Measurements from ENCODE around the gene DIO3.
"Not testable (repeated sequence)": the region's sequence is repeated elsewhere in the genome, so short reads cannot be mapped to it uniquely, and the experiment has no call there.

Gene DIO3

DNA sequence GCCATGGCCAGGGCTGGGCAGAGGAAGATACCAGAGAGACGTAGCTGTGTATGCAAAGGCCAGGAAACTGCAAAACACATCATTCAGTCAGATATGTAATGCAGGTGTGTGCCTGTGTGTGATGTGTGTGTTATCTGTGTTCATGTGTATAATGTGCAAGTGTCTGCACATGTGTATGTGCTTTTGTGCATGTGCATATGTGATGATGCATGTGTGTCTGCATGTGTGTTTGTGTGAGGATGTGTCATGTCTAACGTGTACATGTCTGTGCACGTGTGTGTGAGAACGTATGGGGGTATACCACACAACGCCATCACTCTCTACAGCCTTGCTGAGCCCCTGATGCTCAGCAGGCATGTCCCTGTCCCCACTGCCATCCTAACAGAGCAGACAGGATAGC, 9.7 kb downstream of the DIO3 start:
- no peak for TF ChIP-seq ZFP3 (CRISPR knock-in tag; IDR thresholded peaks at IDR 0.05)
- no peak for TF ChIP-seq ZC3H10 (CRISPR knock-in tag; IDR thresholded peaks at IDR 0.05)
- no peak for ATAC-seq

DNA sequence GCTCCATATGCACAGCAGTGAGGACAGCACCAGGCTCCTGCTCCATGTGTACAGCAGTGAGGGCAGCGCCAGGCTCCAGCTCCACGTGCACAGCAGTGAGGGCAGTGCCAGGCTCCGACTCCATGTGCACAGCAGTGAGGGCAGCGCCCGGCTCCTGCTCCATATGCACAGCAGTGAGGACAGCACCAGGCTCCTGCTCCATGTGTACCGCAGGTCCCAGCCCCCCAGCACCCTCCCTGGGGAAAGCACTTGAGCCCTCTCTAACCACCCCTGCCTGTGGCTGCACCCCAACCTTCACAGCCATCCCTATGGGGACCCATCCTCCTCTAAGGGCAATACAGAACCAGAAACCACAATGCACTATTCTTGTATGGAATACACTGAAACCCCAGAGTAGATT, 11.2 kb downstream of the DIO3 start:
- ATAC-seq, result not testable (repeated sequence)

DNA sequence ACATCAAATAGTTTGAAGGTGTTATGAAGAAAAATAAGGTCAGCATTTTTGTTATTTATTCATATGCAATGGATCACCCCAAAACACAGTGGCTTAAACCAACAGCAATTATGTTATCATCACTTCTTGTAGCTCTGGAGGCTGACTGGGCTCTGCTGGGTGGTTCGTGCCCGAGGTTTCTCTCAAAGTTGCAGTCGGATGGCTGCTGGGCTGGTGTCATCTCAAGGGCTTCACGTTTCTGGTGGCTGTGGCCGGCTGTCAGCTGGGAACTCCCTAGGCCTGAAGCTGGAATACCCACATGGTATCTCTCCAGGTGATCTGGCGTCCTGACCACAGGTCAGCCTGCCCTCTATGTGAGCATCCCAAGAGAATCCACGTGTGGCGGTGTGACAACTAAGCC, 12.0 kb downstream of the DIO3 start:
- ATAC-seq, result no peak
- no peak for TF ChIP-seq ZC3H10 (CRISPR knock-in tag; IDR thresholded peaks at IDR 0.05)
- TF ChIP-seq CSDC2 (CRISPR knock-in tag; IDR thresholded peaks at IDR 0.05), result no peak
- TF ChIP-seq RARB (CRISPR knock-in tag; IDR thresholded peaks at IDR 0.05), result no peak
- no peak for TF ChIP-seq TOX (CRISPR knock-in tag; IDR thresholded peaks at IDR 0.05; ENCODE audit: borderline replicate concordance)
- TF ChIP-seq SNAI2 (CRISPR knock-in tag; IDR thresholded peaks at IDR 0.05), result no peak
- no peak for TF ChIP-seq TCF4 (CRISPR knock-in tag; IDR thresholded peaks at IDR 0.05; ENCODE audit: borderline replicate concordance)
- TF ChIP-seq, protein P1, sequence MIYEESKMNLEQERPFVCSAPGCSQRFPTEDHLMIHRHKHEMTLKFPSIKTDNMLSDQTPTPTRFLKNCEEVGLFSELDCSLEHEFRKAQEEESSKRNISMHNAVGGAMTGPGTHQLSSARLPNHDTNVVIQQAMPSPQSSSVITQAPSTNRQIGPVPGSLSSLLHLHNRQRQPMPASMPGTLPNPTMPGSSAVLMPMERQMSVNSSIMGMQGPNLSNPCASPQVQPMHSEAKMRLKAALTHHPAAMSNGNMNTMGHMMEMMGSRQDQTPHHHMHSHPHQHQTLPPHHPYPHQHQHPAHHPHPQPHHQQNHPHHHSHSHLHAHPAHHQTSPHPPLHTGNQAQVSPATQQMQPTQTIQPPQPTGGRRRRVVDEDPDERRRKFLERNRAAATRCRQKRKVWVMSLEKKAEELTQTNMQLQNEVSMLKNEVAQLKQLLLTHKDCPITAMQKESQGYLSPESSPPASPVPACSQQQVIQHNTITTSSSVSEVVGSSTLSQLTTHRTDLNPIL (CRISPR knock-in tag; IDR thresholded peaks at IDR 0.05; ENCODE audit: low read depth), result no peak
- no peak for TF ChIP-seq ZFP30 (CRISPR knock-in tag; IDR thresholded peaks at IDR 0.05)
- TF ChIP-seq, protein P2, sequence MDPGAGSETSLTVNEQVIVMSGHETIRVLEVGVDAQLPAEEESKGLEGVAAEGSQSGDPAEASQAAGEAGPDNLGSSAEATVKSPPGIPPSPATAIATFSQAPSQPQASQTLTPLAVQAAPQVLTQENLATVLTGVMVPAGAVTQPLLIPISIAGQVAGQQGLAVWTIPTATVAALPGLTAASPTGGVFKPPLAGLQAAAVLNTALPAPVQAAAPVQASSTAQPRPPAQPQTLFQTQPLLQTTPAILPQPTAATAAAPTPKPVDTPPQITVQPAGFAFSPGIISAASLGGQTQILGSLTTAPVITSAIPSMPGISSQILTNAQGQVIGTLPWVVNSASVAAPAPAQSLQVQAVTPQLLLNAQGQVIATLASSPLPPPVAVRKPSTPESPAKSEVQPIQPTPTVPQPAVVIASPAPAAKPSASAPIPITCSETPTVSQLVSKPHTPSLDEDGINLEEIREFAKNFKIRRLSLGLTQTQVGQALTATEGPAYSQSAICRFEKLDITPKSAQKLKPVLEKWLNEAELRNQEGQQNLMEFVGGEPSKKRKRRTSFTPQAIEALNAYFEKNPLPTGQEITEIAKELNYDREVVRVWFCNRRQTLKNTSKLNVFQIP (CRISPR knock-in tag; IDR thresholded peaks at IDR 0.05; ENCODE audit: borderline replicate concordance, low read depth), result no peak
- TF ChIP-seq ARNTL (CRISPR knock-in tag; IDR thresholded peaks at IDR 0.05; ENCODE audit: borderline replicate concordance, low read depth), result no peak
- no peak for TF ChIP-seq ZNF565 (CRISPR knock-in tag; conservative IDR thresholded peaks at IDR 0.05; ENCODE audit: low read depth)
- no peak for TF ChIP-seq ZNF70 (CRISPR knock-in tag; IDR thresholded peaks at IDR 0.05)
- no peak for TF ChIP-seq ZNF8 (CRISPR knock-in tag; IDR thresholded peaks at IDR 0.05)
- TF ChIP-seq, protein P3, sequence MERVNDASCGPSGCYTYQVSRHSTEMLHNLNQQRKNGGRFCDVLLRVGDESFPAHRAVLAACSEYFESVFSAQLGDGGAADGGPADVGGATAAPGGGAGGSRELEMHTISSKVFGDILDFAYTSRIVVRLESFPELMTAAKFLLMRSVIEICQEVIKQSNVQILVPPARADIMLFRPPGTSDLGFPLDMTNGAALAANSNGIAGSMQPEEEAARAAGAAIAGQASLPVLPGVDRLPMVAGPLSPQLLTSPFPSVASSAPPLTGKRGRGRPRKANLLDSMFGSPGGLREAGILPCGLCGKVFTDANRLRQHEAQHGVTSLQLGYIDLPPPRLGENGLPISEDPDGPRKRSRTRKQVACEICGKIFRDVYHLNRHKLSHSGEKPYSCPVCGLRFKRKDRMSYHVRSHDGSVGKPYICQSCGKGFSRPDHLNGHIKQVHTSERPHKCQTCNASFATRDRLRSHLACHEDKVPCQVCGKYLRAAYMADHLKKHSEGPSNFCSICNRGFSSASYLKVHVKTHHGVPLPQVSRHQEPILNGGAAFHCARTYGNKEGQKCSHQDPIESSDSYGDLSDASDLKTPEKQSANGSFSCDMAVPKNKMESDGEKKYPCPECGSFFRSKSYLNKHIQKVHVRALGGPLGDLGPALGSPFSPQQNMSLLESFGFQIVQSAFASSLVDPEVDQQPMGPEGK (CRISPR knock-in tag; IDR thresholded peaks at IDR 0.05; ENCODE audit: borderline replicate concordance), result no peak
- no peak for TF ChIP-seq BACH2 (CRISPR knock-in tag; IDR thresholded peaks at IDR 0.05; ENCODE audit: borderline replicate concordance)

DNA sequence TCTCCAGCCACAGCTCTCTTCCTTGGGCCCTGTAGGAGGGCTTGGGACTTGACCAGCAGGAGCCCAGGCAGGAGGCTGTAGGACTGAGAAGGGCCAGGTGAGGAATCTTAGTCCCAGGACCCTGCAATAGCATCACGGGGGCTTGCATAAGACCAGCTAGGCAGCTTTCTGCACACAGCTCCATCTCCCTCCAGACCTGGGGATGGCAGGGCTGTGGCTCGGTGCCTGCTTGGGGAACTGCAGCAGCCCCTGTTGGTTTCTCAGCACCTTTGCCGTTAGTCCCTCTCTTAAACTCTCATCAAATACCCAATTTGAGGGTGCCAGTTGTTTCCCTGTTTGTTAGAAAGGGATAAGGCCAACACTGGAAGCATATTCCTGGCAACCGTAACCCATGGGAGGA, 14.3 kb downstream of the DIO3 start:
- no peak for ATAC-seq
- TF ChIP-seq ZC3H10 (CRISPR knock-in tag; IDR thresholded peaks at IDR 0.05) (no peak), ZFP30 (CRISPR knock-in tag; IDR thresholded peaks at IDR 0.05) (no peak), CSDC2 (CRISPR knock-in tag; IDR thresholded peaks at IDR 0.05) (no peak), TCF4 (CRISPR knock-in tag; IDR thresholded peaks at IDR 0.05; ENCODE audit: borderline replicate concordance) (no peak), SNAI2 (CRISPR knock-in tag; IDR thresholded peaks at IDR 0.05) (no peak), PPARA (CRISPR knock-in tag; IDR thresholded peaks at IDR 0.05; ENCODE audit: borderline replicate concordance) (no peak), GLIS3 (CRISPR knock-in tag; IDR thresholded peaks at IDR 0.05) (no peak), ZNF8 (CRISPR knock-in tag; IDR thresholded peaks at IDR 0.05) (no peak), ISL1 (CRISPR knock-in tag; IDR thresholded peaks at IDR 0.05) (no peak), ZFP3 (CRISPR knock-in tag; IDR thresholded peaks at IDR 0.05) (no peak), ZNF70 (CRISPR knock-in tag; IDR thresholded peaks at IDR 0.05) (no peak), OSR1 (CRISPR knock-in tag; IDR thresholded peaks at IDR 0.05) (no peak), ZNF565 (CRISPR knock-in tag; conservative IDR thresholded peaks at IDR 0.05; ENCODE audit: low read depth) (no peak)
- TF ChIP-seq, protein P1 (CRISPR knock-in tag; IDR thresholded peaks at IDR 0.05; ENCODE audit: low read depth), result no peak
- TF ChIP-seq, protein P4, sequence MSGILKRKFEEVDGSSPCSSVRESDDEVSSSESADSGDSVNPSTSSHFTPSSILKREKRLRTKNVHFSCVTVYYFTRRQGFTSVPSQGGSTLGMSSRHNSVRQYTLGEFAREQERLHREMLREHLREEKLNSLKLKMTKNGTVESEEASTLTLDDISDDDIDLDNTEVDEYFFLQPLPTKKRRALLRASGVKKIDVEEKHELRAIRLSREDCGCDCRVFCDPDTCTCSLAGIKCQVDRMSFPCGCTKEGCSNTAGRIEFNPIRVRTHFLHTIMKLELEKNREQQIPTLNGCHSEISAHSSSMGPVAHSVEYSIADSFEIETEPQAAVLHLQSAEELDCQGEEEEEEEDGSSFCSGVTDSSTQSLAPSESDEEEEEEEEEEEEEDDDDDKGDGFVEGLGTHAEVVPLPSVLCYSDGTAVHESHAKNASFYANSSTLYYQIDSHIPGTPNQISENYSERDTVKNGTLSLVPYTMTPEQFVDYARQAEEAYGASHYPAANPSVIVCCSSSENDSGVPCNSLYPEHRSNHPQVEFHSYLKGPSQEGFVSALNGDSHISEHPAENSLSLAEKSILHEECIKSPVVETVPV (CRISPR knock-in tag; IDR thresholded peaks at IDR 0.05), result no peak
- TF ChIP-seq, protein P5, sequence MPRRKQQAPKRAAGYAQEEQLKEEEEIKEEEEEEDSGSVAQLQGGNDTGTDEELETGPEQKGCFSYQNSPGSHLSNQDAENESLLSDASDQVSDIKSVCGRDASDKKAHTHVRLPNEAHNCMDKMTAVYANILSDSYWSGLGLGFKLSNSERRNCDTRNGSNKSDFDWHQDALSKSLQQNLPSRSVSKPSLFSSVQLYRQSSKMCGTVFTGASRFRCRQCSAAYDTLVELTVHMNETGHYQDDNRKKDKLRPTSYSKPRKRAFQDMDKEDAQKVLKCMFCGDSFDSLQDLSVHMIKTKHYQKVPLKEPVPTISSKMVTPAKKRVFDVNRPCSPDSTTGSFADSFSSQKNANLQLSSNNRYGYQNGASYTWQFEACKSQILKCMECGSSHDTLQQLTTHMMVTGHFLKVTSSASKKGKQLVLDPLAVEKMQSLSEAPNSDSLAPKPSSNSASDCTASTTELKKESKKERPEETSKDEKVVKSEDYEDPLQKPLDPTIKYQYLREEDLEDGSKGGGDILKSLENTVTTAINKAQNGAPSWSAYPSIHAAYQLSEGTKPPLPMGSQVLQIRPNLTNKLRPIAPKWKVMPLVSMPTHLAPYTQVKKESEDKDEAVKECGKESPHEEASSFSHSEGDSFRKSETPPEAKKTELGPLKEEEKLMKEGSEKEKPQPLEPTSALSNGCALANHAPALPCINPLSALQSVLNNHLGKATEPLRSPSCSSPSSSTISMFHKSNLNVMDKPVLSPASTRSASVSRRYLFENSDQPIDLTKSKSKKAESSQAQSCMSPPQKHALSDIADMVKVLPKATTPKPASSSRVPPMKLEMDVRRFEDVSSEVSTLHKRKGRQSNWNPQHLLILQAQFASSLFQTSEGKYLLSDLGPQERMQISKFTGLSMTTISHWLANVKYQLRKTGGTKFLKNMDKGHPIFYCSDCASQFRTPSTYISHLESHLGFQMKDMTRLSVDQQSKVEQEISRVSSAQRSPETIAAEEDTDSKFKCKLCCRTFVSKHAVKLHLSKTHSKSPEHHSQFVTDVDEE (CRISPR knock-in tag; IDR thresholded peaks at IDR 0.05), result no peak

Data from SK-N-SH treated with all-trans-retinoic acid at 6 μM for 48 hours (cell line).